ENCODE data around the gene EMP1. TPM values are rescaled to one million over a fixed set of nuclear protein-coding genes. Genes with fewer than 3 reads are reported as not detected.

EMP1 gene
- total RNA-seq, 2 donors from 2014 or later = 295 to 1,389 TPM

- no peak overlapping the region for H3K27ac ChIP-seq
- TF ChIP-seq CTCF (IDR thresholded peaks at IDR 0.05) = no peak
Observed at GRCh38 chr12:13152756-13153155, 43.8 kb upstream of the EMP1 start.

GRCh38 chr12:13153180-13153579 lies 43.3 kb upstream of the EMP1 start:
- Histone ChIP-seq H3K9me3 (no peaks in the 10 kb centered on the region), H3K36me3 (no peaks in the 10 kb centered on the region), H3K4me1 (ENCODE audit: control insufficient read depth in 1 of 2, low read depth in 2 of 2) (peaks cover 0 to 12% of the 10 kb centered on the region in 2 donors), H3K27me3 (replicated peaks; ENCODE audit: insufficient read depth) (no peaks in the 10 kb centered on the region), H3K4me3 (no peak overlapping the region), H3K27ac (no peak overlapping the region)
- no peak for TF ChIP-seq CTCF (IDR thresholded peaks at IDR 0.05)
- DNase-seq (ENCODE audit: low spot score) = no peak
- ATAC-seq (ENCODE audit: insufficient number of reproducible peaks, low FRiP score, low read depth) = no peak

More at GRCh38 chr12:13152756-13153155, 43.8 kb upstream of the EMP1 start:
- DNase-seq (ENCODE audit: low spot score) (no peak), ATAC-seq (ENCODE audit: insufficient number of reproducible peaks, low FRiP score, low read depth) (no peak)
- Histone ChIP-seq H3K4me3 (no peak overlapping the region), H3K36me3 (no peaks in the 10 kb centered on the region), H3K27me3 (replicated peaks; ENCODE audit: insufficient read depth) (no peaks in the 10 kb centered on the region), H3K9me3 (no peaks in the 10 kb centered on the region), H3K4me1 (ENCODE audit: control insufficient read depth in 1 of 2, low read depth in 2 of 2) (peaks cover 0 to 17% of the 10 kb centered on the region in 2 donors)

- Histone ChIP-seq H3K27me3 (replicated peaks; ENCODE audit: insufficient read depth) (no peaks in the 10 kb centered on the region), H3K4me1 (ENCODE audit: control insufficient read depth in 1 of 2, low read depth in 2 of 2) (peaks cover 0 to 3% of the 10 kb centered on the region in 2 donors), H3K9me3 (no peaks in the 10 kb centered on the region), H3K27ac (no peak overlapping the region), H3K36me3 (no peaks in the 10 kb centered on the region), H3K4me3 (no peak overlapping the region)
- DNase-seq (ENCODE audit: low spot score) = no peak
- ATAC-seq (ENCODE audit: insufficient number of reproducible peaks, low FRiP score, low read depth) = no peak
- TF ChIP-seq CTCF (IDR thresholded peaks at IDR 0.05) = no peak
Observed at GRCh38 chr12:13154027-13154538, 42.4 kb upstream of the EMP1 start.

- Histone ChIP-seq H3K4me1 (ENCODE audit: control insufficient read depth in 1 of 2, low read depth in 2 of 2) (no peaks in the 10 kb centered on the region), H3K36me3 (no peaks in the 10 kb centered on the region), H3K9me3 (no peaks in the 10 kb centered on the region), H3K27me3 (replicated peaks; ENCODE audit: insufficient read depth) (no peaks in the 10 kb centered on the region), H3K4me3 (no peak overlapping the region), H3K27ac (no peak overlapping the region)
- no peak for TF ChIP-seq CTCF (IDR thresholded peaks at IDR 0.05)
- ATAC-seq (ENCODE audit: insufficient number of reproducible peaks, low FRiP score, low read depth) (no peak), DNase-seq (ENCODE audit: low spot score) (no peak)
Observed at GRCh38 chr12:13154831-13155230, 41.7 kb upstream of the EMP1 start.

GRCh38 chr12:13156277-13156676 lies 40.2 kb upstream of the EMP1 start:
- Histone ChIP-seq H3K36me3 (no peaks in the 10 kb centered on the region), H3K9me3 (no peaks in the 10 kb centered on the region), H3K4me1 (ENCODE audit: control insufficient read depth in 1 of 2, low read depth in 2 of 2) (no peaks in the 10 kb centered on the region), H3K27me3 (replicated peaks; ENCODE audit: insufficient read depth) (no peaks in the 10 kb centered on the region), H3K4me3 (no peak overlapping the region), H3K27ac (no peak overlapping the region)
- no peak for DNase-seq (ENCODE audit: low spot score)
- no peak for TF ChIP-seq CTCF (IDR thresholded peaks at IDR 0.05)
- ATAC-seq (ENCODE audit: insufficient number of reproducible peaks, low FRiP score, low read depth) = no peak
